GM19395 (cell line): ENCODE data around the gene PTPRT.

ENCODE experiments used
- ATAC-seq: cut with Tn5 transposase; IDR thresholded peaks from one replicate; pipeline ENCODE4 v1.9.1; 2021; ENCODE audit warnings: mild to moderate bottlenecking, moderate library complexity; ENCODE audit not compliant: unreplicated experiment

The PTPRT gene

GRCh38 chr20:43028470-43028869 lies 161.2 kb downstream of the PTPRT start:
- ATAC-seq = no peak

- no peak for ATAC-seq
These were observed 165.9 kb downstream of the PTPRT start for GRCh38 chr20:43023836-43024235.

- no peak for ATAC-seq
These were observed 167.1 kb downstream of the PTPRT start for GRCh38 chr20:43022568-43022967.

GRCh38 chr20:43022081-43022480 lies 167.6 kb downstream of the PTPRT start:
- ATAC-seq = no peak

GRCh38 chr20:43017241-43018030 lies 172.3 kb downstream of the PTPRT start:
- ATAC-seq = no peak

GRCh38 chr20:43016257-43016656 lies 173.4 kb downstream of the PTPRT start:
- ATAC-seq = no peak

GRCh38 chr20:43015566-43015965 lies 174.1 kb downstream of the PTPRT start:
- ATAC-seq = no peak

- ATAC-seq = no peak
These were observed 175.5 kb downstream of the PTPRT start for GRCh38 chr20:43014206-43014605.

GRCh38 chr20:43011491-43011890 lies 178.2 kb downstream of the PTPRT start:
- no peak for ATAC-seq

- ATAC-seq = no peak
These were observed 180.2 kb downstream of the PTPRT start for GRCh38 chr20:43009532-43009931.

- no peak for ATAC-seq
These were observed 182.2 kb downstream of the PTPRT start for GRCh38 chr20:43007525-43007924.

GRCh38 chr20:43006651-43007375 lies 182.9 kb downstream of the PTPRT start:
- ATAC-seq = no peak

GRCh38 chr20:43003318-43003944 lies 186.3 kb downstream of the PTPRT start:
- no peak for ATAC-seq

GRCh38 chr20:42996141-42996540 lies 193.6 kb downstream of the PTPRT start:
- ATAC-seq = no peak

GRCh38 chr20:42988319-42988718 lies 201.4 kb downstream of the PTPRT start:
- no peak for ATAC-seq

GRCh38 chr20:42987376-42988114 lies 202.2 kb downstream of the PTPRT start:
- ATAC-seq = no peak

GRCh38 chr20:42986143-42986773 lies 203.4 kb downstream of the PTPRT start:
- ATAC-seq = no peak

- no peak for ATAC-seq
These were observed 204.1 kb downstream of the PTPRT start for GRCh38 chr20:42985628-42986027.

GRCh38 chr20:42982218-42982617 lies 207.5 kb downstream of the PTPRT start:
- ATAC-seq = no peak

GRCh38 chr20:42981253-42981652 lies 208.5 kb downstream of the PTPRT start:
- ATAC-seq = no peak

GRCh38 chr20:42979720-42980119 lies 210.0 kb downstream of the PTPRT start:
- no peak for ATAC-seq
